Measurements from ENCODE around the gene SYNE1. TPM values are rescaled to one million over a fixed set of nuclear protein-coding genes. Genes with fewer than 3 reads are reported as not detected.

Gene SYNE1
- total and polyA plus RNA-seq, 4 experiments from 2014 or later = 22.5 to 228 (median 144) TPM

GRCh38 chr6:152154559-152155356, 482.4 kb downstream of the SYNE1 start:
- no peaks in the 10 kb centered on the region for H3K9me3 Mint-ChIP-seq
- H3K9me3 ChIP-seq (ENCODE audit: control insufficient read depth in 1 of 2, low read length in 2 of 2) = no peaks in the 10 kb centered on the region
- no peaks in the 10 kb centered on the region for H3K27me3 ChIP-seq (ENCODE audit: insufficient read depth, low read length)
- no peak overlapping the region for H3K27ac ChIP-seq (ENCODE audit: low read depth, low read length)
- intact Hi-C loops (cut with micrococcal nuclease) = no loop called here
- no peak overlapping the region for H3K4me3 ChIP-seq (ENCODE audit: low read length in 2 of 2)
- H3K4me3 Mint-ChIP-seq = no peak overlapping the region
- H3K27me3 Mint-ChIP-seq = no peaks in the 10 kb centered on the region
- no peak for DNase-seq
- no peaks in the 10 kb centered on the region for H3K4me1 ChIP-seq (ENCODE audit: insufficient read depth, low read length)
- H3K27ac Mint-ChIP-seq = peak overlapping the region in 2 of 7 donors; percentile 59 to 64
- peaks cover 54 to 85% of the 10 kb centered on the region in 2 donors for H3K36me3 Mint-ChIP-seq
- POLR2A ChIA-PET (ENCODE audit: partially characterized antibody) = interaction anchor here (1.1 to 2.2 kb wide), 3 partner anchors 17 to 147 kb away, joined by 3 to 9 read pairs (median 7); no protein-coding TSS in a partner anchor
- peaks cover 0 to 8% (median 5%) of the 10 kb centered on the region in 4 donors for H3K4me1 Mint-ChIP-seq
- peaks cover 67% of the 10 kb centered on the region for H3K36me3 ChIP-seq (ENCODE audit: insufficient read depth, low read length)
- CTCF ChIA-PET (ENCODE audit: partially characterized antibody) = interaction anchor here (0.7 to 1.5 kb wide), 6 partner anchors 10 to 111 kb away, joined by 3 to 5 read pairs (median 4); no protein-coding TSS in a partner anchor

GRCh38 chr6:152151920-152152319, 485.2 kb downstream of the SYNE1 start:
- intact Hi-C loops (cut with micrococcal nuclease) = no loop called here
- H3K36me3 ChIP-seq (ENCODE audit: insufficient read depth, low read length) = peaks cover 87% of the 10 kb centered on the region
- DNase-seq = no peak
- no peaks in the 10 kb centered on the region for H3K4me1 ChIP-seq (ENCODE audit: insufficient read depth, low read length)
- no peaks in the 10 kb centered on the region for H3K9me3 Mint-ChIP-seq
- H3K27me3 ChIP-seq (ENCODE audit: insufficient read depth, low read length) = no peaks in the 10 kb centered on the region
- H3K9me3 ChIP-seq (ENCODE audit: control insufficient read depth in 1 of 2, low read length in 2 of 2) = no peaks in the 10 kb centered on the region
- H3K27ac Mint-ChIP-seq = peak overlapping the region in 3 of 7 donors; percentile 8 to 32 (median 29)
- ChIA-PET CTCF (ENCODE audit: partially characterized antibody) (interaction anchor here (1.2 kb wide), 1 partner anchor 27 kb away, joined by 3 read pairs; no protein-coding TSS in a partner anchor), POLR2A (ENCODE audit: partially characterized antibody) (interaction anchor here (1.2 to 1.4 kb wide), 2 partner anchors 33 kb away, joined by 3 to 4 read pairs; no protein-coding TSS in a partner anchor)
- no peaks in the 10 kb centered on the region for H3K27me3 Mint-ChIP-seq
- H3K27ac ChIP-seq (ENCODE audit: low read depth, low read length) = no peak overlapping the region
- peaks cover 74 to 92% of the 10 kb centered on the region in 2 donors for H3K36me3 Mint-ChIP-seq
- H3K4me3 ChIP-seq (ENCODE audit: low read length in 2 of 2) = no peak overlapping the region
- H3K4me1 Mint-ChIP-seq = peaks cover 0 to 7% (median 1%) of the 10 kb centered on the region in 4 donors
- H3K4me3 Mint-ChIP-seq = no peak overlapping the region

GRCh38 chr6:152150196-152150595, 487.0 kb downstream of the SYNE1 start:
- H3K27ac ChIP-seq (ENCODE audit: low read depth, low read length) = no peak overlapping the region
- no peaks in the 10 kb centered on the region for H3K27me3 ChIP-seq (ENCODE audit: insufficient read depth, low read length)
- ChIA-PET CTCF (ENCODE audit: partially characterized antibody) (interaction anchor here (0.6 to 1.5 kb wide), 4 partner anchors 15 to 118 kb away, joined by 3 read pairs; no protein-coding TSS in a partner anchor), POLR2A (ENCODE audit: partially characterized antibody) (no interaction called here)
- H3K4me3 ChIP-seq (ENCODE audit: low read length in 2 of 2) = no peak overlapping the region
- Mint-ChIP-seq H3K9me3 (no peaks in the 10 kb centered on the region), H3K27ac (peak overlapping the region in 3 of 7 donors; percentile 51 to 78 (median 61)), H3K36me3 (peaks cover 71 to 91% of the 10 kb centered on the region in 2 donors), H3K4me3 (no peak overlapping the region), H3K4me1 (peaks cover 0 to 11% (median 2%) of the 10 kb centered on the region in 4 donors), H3K27me3 (no peaks in the 10 kb centered on the region)
- peaks cover 85% of the 10 kb centered on the region for H3K36me3 ChIP-seq (ENCODE audit: insufficient read depth, low read length)
- no peaks in the 10 kb centered on the region for H3K9me3 ChIP-seq (ENCODE audit: control insufficient read depth in 1 of 2, low read length in 2 of 2)
- intact Hi-C loops (cut with micrococcal nuclease) = no loop called here
- no peaks in the 10 kb centered on the region for H3K4me1 ChIP-seq (ENCODE audit: insufficient read depth, low read length)
- DNase-seq = no peak

DNA sequence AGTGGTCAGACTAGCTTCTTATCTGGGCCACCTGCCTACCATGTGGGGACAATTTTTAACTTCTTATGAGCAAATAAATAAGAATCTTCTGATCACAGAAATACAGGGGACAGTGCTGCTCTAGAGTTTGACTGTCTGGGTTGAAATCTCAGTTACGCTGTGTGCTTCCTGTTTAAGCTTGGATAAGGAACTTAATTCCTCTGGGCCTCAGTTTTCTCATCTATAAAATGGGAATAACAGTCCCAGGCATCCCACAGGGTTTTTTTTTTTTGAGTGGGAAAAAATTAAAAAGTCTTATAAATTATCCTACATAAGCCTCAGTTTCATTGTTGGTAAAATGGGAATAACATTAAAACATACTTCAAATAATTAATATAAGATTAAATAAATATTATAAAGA, 488.8 kb downstream of the SYNE1 start:
- Histone ChIP-seq H3K27ac (ENCODE audit: low read depth, low read length) (no peak overlapping the region), H3K4me1 (ENCODE audit: insufficient read depth, low read length) (no peaks in the 10 kb centered on the region), H3K9me3 (ENCODE audit: control insufficient read depth in 1 of 2, low read length in 2 of 2) (no peaks in the 10 kb centered on the region), H3K4me3 (ENCODE audit: low read length in 2 of 2) (no peak overlapping the region), H3K27me3 (ENCODE audit: insufficient read depth, low read length) (no peaks in the 10 kb centered on the region), H3K36me3 (ENCODE audit: insufficient read depth, low read length) (peaks cover 81% of the 10 kb centered on the region)
- Mint-ChIP-seq H3K9me3 (no peaks in the 10 kb centered on the region), H3K36me3 (peaks cover 66 to 90% of the 10 kb centered on the region in 2 donors), H3K4me1 (peaks cover 0 to 11% (median 3%) of the 10 kb centered on the region in 4 donors), H3K4me3 (no peak overlapping the region), H3K27me3 (no peaks in the 10 kb centered on the region), H3K27ac (no peak overlapping the region)
- POLR2A ChIA-PET (ENCODE audit: partially characterized antibody) = interaction anchor here (1.0 to 1.2 kb wide), 2 partner anchors 22 to 23 kb away, joined by 3 read pairs; no protein-coding TSS in a partner anchor
- DNase-seq = no peak
- CTCF ChIA-PET (ENCODE audit: partially characterized antibody) = interaction anchor here (0.9 to 1.6 kb wide), 3 partner anchors 12 to 473 kb away, joined by 3 to 7 read pairs (median 3); no protein-coding TSS in a partner anchor
- intact Hi-C loops (cut with micrococcal nuclease) = no loop called here

DNA sequence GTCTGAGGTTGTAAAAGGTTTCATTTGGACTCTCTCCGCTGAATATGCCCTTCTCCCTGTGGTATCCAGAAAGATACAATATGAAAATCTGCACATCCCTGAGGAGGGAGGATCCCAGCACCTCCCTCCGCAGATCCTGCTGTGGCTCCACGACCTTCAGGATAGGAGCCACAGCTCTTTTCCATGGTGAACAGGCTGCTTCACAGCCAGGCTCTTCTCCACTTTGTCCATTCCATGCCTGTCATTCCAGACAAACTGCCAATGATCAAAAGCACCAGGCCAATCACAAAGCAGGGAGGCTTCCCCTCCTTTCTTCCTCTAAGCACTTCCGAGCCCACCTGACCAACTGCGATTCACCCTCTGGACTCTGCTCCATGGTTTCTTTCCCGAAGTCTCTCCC, 489.9 kb downstream of the SYNE1 start:
- H3K9me3 ChIP-seq (ENCODE audit: control insufficient read depth in 1 of 2, low read length in 2 of 2) = no peaks in the 10 kb centered on the region
- Mint-ChIP-seq H3K36me3 (peaks cover 69 to 91% of the 10 kb centered on the region in 2 donors), H3K9me3 (no peaks in the 10 kb centered on the region), H3K4me3 (no peak overlapping the region), H3K27me3 (no peaks in the 10 kb centered on the region), H3K4me1 (peaks cover 0 to 11% (median 3%) of the 10 kb centered on the region in 4 donors), H3K27ac (peak overlapping the region in 4 of 7 donors; percentile 12 to 81 (median 52))
- H3K4me3 ChIP-seq (ENCODE audit: low read length in 2 of 2) = no peak overlapping the region
- ChIA-PET CTCF (ENCODE audit: partially characterized antibody) (interaction anchor here (1.4 kb wide), 1 partner anchor 472 kb away, joined by 3 read pairs; no protein-coding TSS in a partner anchor), POLR2A (ENCODE audit: partially characterized antibody) (no interaction called here)
- H3K4me1 ChIP-seq (ENCODE audit: insufficient read depth, low read length) = no peaks in the 10 kb centered on the region
- intact Hi-C loops (cut with micrococcal nuclease) = no loop called here
- H3K27ac ChIP-seq (ENCODE audit: low read depth, low read length) = no peak overlapping the region
- DNase-seq = no peak
- H3K27me3 ChIP-seq (ENCODE audit: insufficient read depth, low read length) = no peaks in the 10 kb centered on the region
- H3K36me3 ChIP-seq (ENCODE audit: insufficient read depth, low read length) = peaks cover 81% of the 10 kb centered on the region

GRCh38 chr6:152146385-152146784, 490.8 kb downstream of the SYNE1 start:
- Mint-ChIP-seq H3K27ac (peak overlapping the region in 1 of 7 donors; percentile 47), H3K9me3 (no peaks in the 10 kb centered on the region), H3K4me3 (no peak overlapping the region), H3K27me3 (no peaks in the 10 kb centered on the region), H3K4me1 (peaks cover 0 to 11% (median 3%) of the 10 kb centered on the region in 4 donors), H3K36me3 (peaks cover 60 to 84% of the 10 kb centered on the region in 2 donors)
- Histone ChIP-seq H3K27me3 (ENCODE audit: insufficient read depth, low read length) (no peaks in the 10 kb centered on the region), H3K4me3 (ENCODE audit: low read length in 2 of 2) (no peak overlapping the region), H3K9me3 (ENCODE audit: control insufficient read depth in 1 of 2, low read length in 2 of 2) (no peaks in the 10 kb centered on the region), H3K4me1 (ENCODE audit: insufficient read depth, low read length) (no peaks in the 10 kb centered on the region), H3K36me3 (ENCODE audit: insufficient read depth, low read length) (peaks cover 75% of the 10 kb centered on the region), H3K27ac (ENCODE audit: low read depth, low read length) (no peak overlapping the region)
- ChIA-PET POLR2A (ENCODE audit: partially characterized antibody) (no interaction called here), CTCF (ENCODE audit: partially characterized antibody) (no interaction called here)
- intact Hi-C loops (cut with micrococcal nuclease) = no loop called here
- no peak for DNase-seq

DNA sequence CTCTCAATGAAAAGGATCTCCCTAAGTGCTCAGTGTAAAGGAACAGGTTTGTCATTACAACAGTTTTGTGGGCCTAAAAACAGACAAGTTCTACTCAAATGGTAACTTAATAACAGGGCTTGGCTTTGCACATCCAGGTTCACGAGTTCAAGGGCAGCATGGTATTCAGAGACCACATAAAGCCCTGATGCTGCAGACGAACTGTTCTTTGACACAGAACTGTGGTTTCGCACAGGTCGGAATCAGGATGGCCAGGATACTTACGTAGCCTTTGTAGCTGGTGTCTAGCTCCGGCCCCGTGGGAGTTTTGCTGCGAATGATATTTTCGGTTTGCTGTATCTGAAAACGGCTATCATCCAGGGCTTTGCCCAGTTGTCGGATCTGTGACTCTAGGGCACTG, 493.8 kb downstream of the SYNE1 start:
- Mint-ChIP-seq H3K4me3 (no peak overlapping the region), H3K4me1 (peaks cover 0 to 11% (median 3%) of the 10 kb centered on the region in 4 donors), H3K27me3 (no peaks in the 10 kb centered on the region), H3K36me3 (peaks cover 49 to 81% of the 10 kb centered on the region in 2 donors), H3K27ac (peak overlapping the region in 1 of 7 donors; percentile 44), H3K9me3 (no peaks in the 10 kb centered on the region)
- CTCF ChIA-PET (ENCODE audit: partially characterized antibody) = interaction anchor here (1.1 to 1.9 kb wide), 3 partner anchors 9 to 18 kb away, joined by 3 to 5 read pairs (median 4); no protein-coding TSS in a partner anchor
- Histone ChIP-seq H3K9me3 (ENCODE audit: control insufficient read depth in 1 of 2, low read length in 2 of 2) (no peaks in the 10 kb centered on the region), H3K4me1 (ENCODE audit: insufficient read depth, low read length) (no peaks in the 10 kb centered on the region), H3K27me3 (ENCODE audit: insufficient read depth, low read length) (no peaks in the 10 kb centered on the region), H3K4me3 (ENCODE audit: low read length in 2 of 2) (no peak overlapping the region), H3K36me3 (ENCODE audit: insufficient read depth, low read length) (peaks cover 72% of the 10 kb centered on the region), H3K27ac (ENCODE audit: low read depth, low read length) (no peak overlapping the region)
- DNase-seq = no peak
- intact Hi-C loops (cut with micrococcal nuclease) = no loop called here
- POLR2A ChIA-PET (ENCODE audit: partially characterized antibody) = interaction anchor here (0.8 to 1.5 kb wide), 4 partner anchors 22 to 159 kb away, joined by 3 read pairs; no protein-coding TSS in a partner anchor
